Mononuclear cell (primary cell): ENCODE data around the gene ITGA6. TPM values are rescaled to one million over a fixed set of nuclear protein-coding genes. Genes with fewer than 3 reads are reported as not detected.
"Not testable (repeated sequence)": the region's sequence is repeated elsewhere in the genome, so short reads cannot be mapped to it uniquely, and the experiment has no call there.

Experiments used
- H3K27me3 ChIP-seq: 2 replicates; pipeline ENCODE4 v1.6.0; 2011; ENCODE audit warnings: low read length, control low read depth; ENCODE audit not compliant: insufficient read depth
- H3K4me1 ChIP-seq: 2 replicates; pipeline ENCODE4 v1.5.1; 2011; ENCODE audit warnings: mild to moderate bottlenecking, low read length, control low read depth; ENCODE audit not compliant: insufficient read depth
- H3K4me3 ChIP-seq: 2 replicates; pipeline ENCODE4 v1.5.1; 2011; ENCODE audit warnings: mild to moderate bottlenecking, low read length, moderate library complexity
- H3K9me3 ChIP-seq: 2 replicates; pipeline ENCODE4 v1.5.1; 2011; ENCODE audit warnings: low read depth, mild to moderate bottlenecking, control low read depth, low read length
- total RNA-seq: library from RNA; depleted of rRNA; stranded (reverse); fragments of >200 nt; gene quantifications from one replicate; pipeline ENCODE4 v1.2.3, GENCODE V29; 2012

The ITGA6 gene
- total RNA-seq, 1 donor = 116 TPM

GRCh38 chr2:172488556-172488955 is 61.2 kb downstream of the ITGA6 start:
- Histone ChIP-seq H3K4me1 (peaks cover 7% of the 10 kb centered on the region), H3K4me3 (no peak overlapping the region), H3K9me3 (no peaks in the 10 kb centered on the region), H3K27me3 (no peaks in the 10 kb centered on the region)

GRCh38 chr2:172489681-172490080 is 62.3 kb downstream of the ITGA6 start:
- Histone ChIP-seq H3K4me1 (peaks cover 4% of the 10 kb centered on the region), H3K4me3 (no peak overlapping the region), H3K27me3 (no peaks in the 10 kb centered on the region), H3K9me3 (no peaks in the 10 kb centered on the region)

- peaks cover 27% of the 10 kb centered on the region for H3K4me1 ChIP-seq
- no peaks in the 10 kb centered on the region for H3K27me3 ChIP-seq
- H3K4me3 ChIP-seq = no peak overlapping the region
- H3K9me3 ChIP-seq = no peaks in the 10 kb centered on the region
Observed at GRCh38 chr2:172496160-172496608, 68.8 kb downstream of the ITGA6 start.

GRCh38 chr2:172507199-172507598 is 79.8 kb downstream of the ITGA6 start:
- no peaks in the 10 kb centered on the region for H3K27me3 ChIP-seq
- peaks cover 3% of the 10 kb centered on the region for H3K9me3 ChIP-seq
- H3K4me3 ChIP-seq = no peak overlapping the region
- peaks cover 14% of the 10 kb centered on the region for H3K4me1 ChIP-seq

GRCh38 chr2:172510088-172510487 is 82.7 kb downstream of the ITGA6 start:
- Histone ChIP-seq H3K27me3 (no peaks in the 10 kb centered on the region), H3K9me3 (peaks cover 8% of the 10 kb centered on the region), H3K4me1 (peaks cover 24% of the 10 kb centered on the region), H3K4me3 (no peak overlapping the region)

GRCh38 chr2:172510548-172510947 is 83.2 kb downstream of the ITGA6 start:
- Histone ChIP-seq H3K27me3 (no peaks in the 10 kb centered on the region), H3K9me3 (peaks cover 8% of the 10 kb centered on the region), H3K4me1 (peaks cover 24% of the 10 kb centered on the region), H3K4me3 (no peak overlapping the region)

GRCh38 chr2:172512810-172513523 is 85.6 kb downstream of the ITGA6 start:
- no peaks in the 10 kb centered on the region for H3K27me3 ChIP-seq
- H3K4me3 ChIP-seq = no peak overlapping the region

GRCh38 chr2:172513524-172513900 is 86.1 kb downstream of the ITGA6 start:
- no peak overlapping the region for H3K4me3 ChIP-seq

More at GRCh38 chr2:172512810-172513523, 85.6 kb downstream of the ITGA6 start:
- H3K4me1 ChIP-seq = peaks cover 27% of the 10 kb centered on the region
- peaks cover 8% of the 10 kb centered on the region for H3K9me3 ChIP-seq

GRCh38 chr2:172513935-172514586 is 86.7 kb downstream of the ITGA6 start:
- Histone ChIP-seq H3K27me3 (no peaks in the 10 kb centered on the region), H3K4me1 (peaks cover 27% of the 10 kb centered on the region), H3K4me3 (no peak overlapping the region), H3K9me3 (peaks cover 8% of the 10 kb centered on the region)

More at GRCh38 chr2:172513524-172513900, 86.1 kb downstream of the ITGA6 start:
- Histone ChIP-seq H3K4me1 (peaks cover 27% of the 10 kb centered on the region), H3K27me3 (no peaks in the 10 kb centered on the region), H3K9me3 (peaks cover 8% of the 10 kb centered on the region)

GRCh38 chr2:172516299-172516698 is 88.9 kb downstream of the ITGA6 start:
- Histone ChIP-seq H3K27me3 (no peaks in the 10 kb centered on the region), H3K4me1 (peaks cover 13% of the 10 kb centered on the region), H3K9me3 (peaks cover 14% of the 10 kb centered on the region), H3K4me3 (no peak overlapping the region)

GRCh38 chr2:172518995-172519394 is 91.6 kb downstream of the ITGA6 start:
- H3K27me3 ChIP-seq = no peaks in the 10 kb centered on the region
- H3K4me1 ChIP-seq = peaks cover 9% of the 10 kb centered on the region
- peaks cover 6% of the 10 kb centered on the region for H3K9me3 ChIP-seq
- no peak overlapping the region for H3K4me3 ChIP-seq

- no peaks in the 10 kb centered on the region for H3K27me3 ChIP-seq
- peaks cover 10% of the 10 kb centered on the region for H3K9me3 ChIP-seq
- no peak overlapping the region for H3K4me3 ChIP-seq
- H3K4me1 ChIP-seq = no peaks in the 10 kb centered on the region
Observed at GRCh38 chr2:172525601-172526000, 98.2 kb downstream of the ITGA6 start.

GRCh38 chr2:172531309-172531708 is 103.9 kb downstream of the ITGA6 start:
- Histone ChIP-seq H3K9me3 (peaks cover 11% of the 10 kb centered on the region), H3K27me3 (no peaks in the 10 kb centered on the region), H3K4me1 (no peaks in the 10 kb centered on the region), H3K4me3 (no peak overlapping the region)

GRCh38 chr2:172532461-172532860 is 105.1 kb downstream of the ITGA6 start:
- H3K9me3 ChIP-seq, H3K4me1 ChIP-seq, H3K4me3 ChIP-seq, H3K27me3 ChIP-seq: not testable (repeated sequence)

GRCh38 chr2:172533687-172534086 is 106.3 kb downstream of the ITGA6 start:
- no peaks in the 10 kb centered on the region for H3K4me1 ChIP-seq
- peaks cover 6% of the 10 kb centered on the region for H3K9me3 ChIP-seq
- no peaks in the 10 kb centered on the region for H3K27me3 ChIP-seq
- no peak overlapping the region for H3K4me3 ChIP-seq

GRCh38 chr2:172535119-172535518 is 107.7 kb downstream of the ITGA6 start:
- Histone ChIP-seq H3K27me3 (no peaks in the 10 kb centered on the region), H3K4me3 (no peak overlapping the region), H3K9me3 (peaks cover 13% of the 10 kb centered on the region), H3K4me1 (no peaks in the 10 kb centered on the region)
